ENCODE data around the gene GJC2.

GJC2 gene

GRCh38 chr1:228136901-228137300 is 12.8 kb upstream of the GJC2 start:
- peaks cover 1% of the 10 kb centered on the region; the same call in 1 of the 2 replicates for H3K4me1 ChIP-seq
- H3K9me3 ChIP-seq: no peaks in the 10 kb centered on the region
- DNase-seq: no peak
- peaks cover 2% of the 10 kb centered on the region; the same call in 1 of the 2 replicates for H3K36me3 ChIP-seq
- no peak overlapping the region for H3K4me3 ChIP-seq (ENCODE audit: low read depth, low read length)
- TF ChIP-seq, protein P1, sequence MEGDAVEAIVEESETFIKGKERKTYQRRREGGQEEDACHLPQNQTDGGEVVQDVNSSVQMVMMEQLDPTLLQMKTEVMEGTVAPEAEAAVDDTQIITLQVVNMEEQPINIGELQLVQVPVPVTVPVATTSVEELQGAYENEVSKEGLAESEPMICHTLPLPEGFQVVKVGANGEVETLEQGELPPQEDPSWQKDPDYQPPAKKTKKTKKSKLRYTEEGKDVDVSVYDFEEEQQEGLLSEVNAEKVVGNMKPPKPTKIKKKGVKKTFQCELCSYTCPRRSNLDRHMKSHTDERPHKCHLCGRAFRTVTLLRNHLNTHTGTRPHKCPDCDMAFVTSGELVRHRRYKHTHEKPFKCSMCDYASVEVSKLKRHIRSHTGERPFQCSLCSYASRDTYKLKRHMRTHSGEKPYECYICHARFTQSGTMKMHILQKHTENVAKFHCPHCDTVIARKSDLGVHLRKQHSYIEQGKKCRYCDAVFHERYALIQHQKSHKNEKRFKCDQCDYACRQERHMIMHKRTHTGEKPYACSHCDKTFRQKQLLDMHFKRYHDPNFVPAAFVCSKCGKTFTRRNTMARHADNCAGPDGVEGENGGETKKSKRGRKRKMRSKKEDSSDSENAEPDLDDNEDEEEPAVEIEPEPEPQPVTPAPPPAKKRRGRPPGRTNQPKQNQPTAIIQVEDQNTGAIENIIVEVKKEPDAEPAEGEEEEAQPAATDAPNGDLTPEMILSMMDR (IDR thresholded peaks at IDR 0.05; ENCODE audit: low read depth, low read length): no peak
- peaks cover 39% of the 10 kb centered on the region for H3K27me3 ChIP-seq

GRCh38 chr1:228139406-228139930 is 10.3 kb upstream of the GJC2 start:
- Histone ChIP-seq H3K4me1 (peaks cover 6% of the 10 kb centered on the region; the same call in 1 of the 2 replicates), H3K36me3 (peaks cover 3% of the 10 kb centered on the region; the same call in 1 of the 2 replicates), H3K27me3 (peaks cover 18% of the 10 kb centered on the region), H3K4me3 (ENCODE audit: low read depth, low read length) (peak overlapping the region; percentile 65), H3K9me3 (no peaks in the 10 kb centered on the region)
- TF ChIP-seq, protein P1 (IDR thresholded peaks at IDR 0.05; ENCODE audit: low read depth, low read length): no peak
- no peak for DNase-seq

- peaks cover 12% of the 10 kb centered on the region for H3K27me3 ChIP-seq
- peaks cover 6% of the 10 kb centered on the region; the same call in 1 of the 2 replicates for H3K4me1 ChIP-seq
- H3K9me3 ChIP-seq: no peaks in the 10 kb centered on the region
- peak; percentile 100 for DNase-seq
- H3K36me3 ChIP-seq: peaks cover 3% of the 10 kb centered on the region; the same call in 1 of the 2 replicates
- peak within 1 kb of the TSS; percentile 95 for H3K4me3 ChIP-seq (ENCODE audit: low read depth, low read length)
- TF ChIP-seq, protein P1 (IDR thresholded peaks at IDR 0.05; ENCODE audit: low read depth, low read length): no peak
These were observed 9.6 kb upstream of the GJC2 start, which contains the start of gene GUK1 for GRCh38 chr1:228139931-228140723. Gene GUK1, plus strand, starts transcription at chr1:228140279. Its CDS starts 24 bp downstream, at chr1:228140303.

- peaks cover 6% of the 10 kb centered on the region; the same call in 1 of the 2 replicates for H3K4me1 ChIP-seq
These were observed 9.0 kb upstream of the GJC2 start for GRCh38 chr1:228140724-228141225.

GRCh38 chr1:228141226-228142044 is 8.3 kb upstream of the GJC2 start:
- peaks cover 3% of the 10 kb centered on the region; the same call in 1 of the 2 replicates for H3K36me3 ChIP-seq
- H3K27me3 ChIP-seq: no peaks in the 10 kb centered on the region; the same call in 1 of the 2 replicates
- DNase-seq: peak; percentile 87
- peaks cover 6% of the 10 kb centered on the region; the same call in 1 of the 2 replicates for H3K4me1 ChIP-seq
- H3K9me3 ChIP-seq: no peaks in the 10 kb centered on the region
- TF ChIP-seq, protein P1 (IDR thresholded peaks at IDR 0.05; ENCODE audit: low read depth, low read length): no peak
- H3K4me3 ChIP-seq (ENCODE audit: low read depth, low read length): peak overlapping the region; percentile 95

More at GRCh38 chr1:228140724-228141225, 9.0 kb upstream of the GJC2 start:
- TF ChIP-seq, protein P1 (IDR thresholded peaks at IDR 0.05; ENCODE audit: low read depth, low read length): no peak
- Histone ChIP-seq H3K4me3 (ENCODE audit: low read depth, low read length) (peak overlapping the region; percentile 95), H3K9me3 (no peaks in the 10 kb centered on the region), H3K27me3 (peaks cover 5% of the 10 kb centered on the region), H3K36me3 (peaks cover 3% of the 10 kb centered on the region; the same call in 1 of the 2 replicates)
- DNase-seq: peak; percentile 6
